Stimulated activated naive B cell treated with anti-CD40 and anti-IgM and Interleukin-4, amounts not matched to agents 10 μg/mL and 1 μg/mL and 100 μg/mL, for 72 hours (primary cell): ENCODE results near the gene THOC2.
"Not testable (repeated sequence)": the region's sequence is repeated elsewhere in the genome, so short reads cannot be mapped to it uniquely, and the experiment has no call there.

Source experiments
- ATAC-seq, 2 donors: fragments of 150-1000 bp; cut with Tn5 transposase; replicated peaks; 2 replicates each; pipeline ENCODE4 v1.10.0; 2021; ENCODE audit warnings: moderate library complexity in 1 of 2
- DNase-seq: peaks from one replicate; pipeline ENCODE4 v3.0.0; 2021
- H3K27ac Mint-ChIP-seq: one replicate; pipeline ENCODE4 v1.8.0; 2022; ENCODE audit warnings: mild to moderate bottlenecking, mixed read lengths
- H3K27me3 Mint-ChIP-seq, 2 donors: one replicate each; pipeline ENCODE4 v1.8.0; 2022; ENCODE audit warnings: mixed read lengths in 2 of 2
- H3K36me3 Mint-ChIP-seq, 2 donors: one replicate each; pipeline ENCODE4 v1.8.0; 2022; ENCODE audit warnings: mixed read lengths in 2 of 2, mild to moderate bottlenecking in 1 of 2
- H3K4me1 Mint-ChIP-seq, 2 donors: one replicate each; pipeline ENCODE4 v1.8.0; 2022; ENCODE audit warnings: mixed read lengths in 2 of 2, mild to moderate bottlenecking in 1 of 2
- H3K4me3 Mint-ChIP-seq, 2 donors: one replicate each; pipeline ENCODE4 v1.8.0; 2022; ENCODE audit warnings: mild to moderate bottlenecking in 2 of 2, mixed read lengths in 2 of 2, moderate library complexity in 1 of 2
- H3K9me3 Mint-ChIP-seq, 2 donors: one replicate each; pipeline ENCODE4 v1.8.0; 2022; ENCODE audit warnings: mixed read lengths in 2 of 2, mild to moderate bottlenecking in 1 of 2

The THOC2 gene

GRCh38 chrX:123743312-123743711, 10.5 kb upstream of the THOC2 start:
- DNase-seq (no peak), ATAC-seq (no peak)
- Mint-ChIP-seq H3K27ac (no peak overlapping the region), H3K36me3 (no peaks in the 10 kb centered on the region), H3K4me1 (no peaks in the 10 kb centered on the region), H3K27me3 (no peaks in the 10 kb centered on the region), H3K9me3 (no peaks in the 10 kb centered on the region), H3K4me3 (no peak overlapping the region)

DNA sequence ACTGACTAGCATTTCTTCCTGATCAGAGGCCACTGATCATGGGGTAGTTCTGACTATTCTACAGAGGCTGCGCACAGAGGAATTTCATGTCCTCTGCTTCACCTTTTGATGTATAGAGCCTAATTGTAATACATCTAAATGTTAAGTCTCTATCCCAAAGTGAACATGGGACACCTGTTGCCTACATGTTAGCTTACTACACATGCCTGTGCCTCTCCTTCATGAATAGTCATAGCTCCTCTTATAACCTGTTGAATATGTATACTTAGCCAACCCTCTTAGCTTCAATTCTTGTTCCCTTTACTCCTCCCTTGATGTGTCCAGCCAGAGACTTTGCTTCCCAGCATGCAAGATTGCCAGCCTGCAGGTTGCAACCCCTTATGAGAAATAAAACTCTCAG, 9.6 kb upstream of the THOC2 start:
- ATAC-seq: no peak
- Mint-ChIP-seq H3K4me3 (no peak overlapping the region), H3K27ac (peak overlapping the region; percentile 4), H3K36me3 (no peaks in the 10 kb centered on the region), H3K4me1 (no peaks in the 10 kb centered on the region), H3K27me3 (no peaks in the 10 kb centered on the region), H3K9me3 (no peaks in the 10 kb centered on the region)
- DNase-seq: no peak

DNA sequence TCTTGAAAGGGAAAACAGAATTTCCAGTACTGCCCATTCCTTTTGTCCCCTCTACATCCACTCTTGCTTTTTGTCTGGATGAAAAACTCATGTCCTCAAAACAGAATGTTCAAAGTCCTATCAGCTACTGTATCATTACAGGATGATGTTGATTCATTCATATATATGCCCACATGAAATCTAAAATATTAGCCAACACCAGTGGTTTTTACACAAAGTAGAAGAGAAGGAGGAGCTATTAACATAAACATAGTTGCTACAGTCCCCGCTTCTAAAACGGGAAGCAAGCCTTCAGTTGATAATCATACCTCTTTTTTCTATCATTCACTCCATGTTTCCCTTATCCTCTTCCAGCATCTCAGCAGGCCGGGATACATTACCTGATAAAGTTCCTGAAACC, 7.7 kb upstream of the THOC2 start:
- Mint-ChIP-seq H3K36me3 (no peaks in the 10 kb centered on the region), H3K4me3 (no peak overlapping the region), H3K27me3 (no peaks in the 10 kb centered on the region), H3K9me3 (no peaks in the 10 kb centered on the region), H3K27ac (no peak overlapping the region), H3K4me1 (no peaks in the 10 kb centered on the region)
- DNase-seq: no peak
- ATAC-seq: no peak

GRCh38 chrX:123740006-123740405, 7.2 kb upstream of the THOC2 start:
- H3K9me3 Mint-ChIP-seq: no peaks in the 10 kb centered on the region
- no peak overlapping the region for H3K4me3 Mint-ChIP-seq
- no peaks in the 10 kb centered on the region for H3K36me3 Mint-ChIP-seq
- H3K27ac Mint-ChIP-seq: no peak overlapping the region
- H3K4me1 Mint-ChIP-seq: no peaks in the 10 kb centered on the region
- H3K27me3 Mint-ChIP-seq: no peaks in the 10 kb centered on the region
- ATAC-seq (no peak), DNase-seq (no peak)

- Mint-ChIP-seq H3K36me3 (no peaks in the 10 kb centered on the region), H3K27me3 (no peaks in the 10 kb centered on the region), H3K27ac (no peak overlapping the region), H3K4me3 (no peak overlapping the region), H3K9me3 (no peaks in the 10 kb centered on the region), H3K4me1 (no peaks in the 10 kb centered on the region)
- DNase-seq (no peak), ATAC-seq (no peak)
Measured at GRCh38 chrX:123739474-123739873, 6.6 kb upstream of the THOC2 start.

GRCh38 chrX:123738378-123738940, 5.6 kb upstream of the THOC2 start:
- no peaks in the 10 kb centered on the region for H3K27me3 Mint-ChIP-seq
- no peak for DNase-seq
- no peaks in the 10 kb centered on the region for H3K36me3 Mint-ChIP-seq
- no peak overlapping the region for H3K4me3 Mint-ChIP-seq
- no peak overlapping the region for H3K27ac Mint-ChIP-seq
- ATAC-seq: no peak
- no peaks in the 10 kb centered on the region for H3K4me1 Mint-ChIP-seq
- H3K9me3 Mint-ChIP-seq: no peaks in the 10 kb centered on the region

- no peaks in the 10 kb centered on the region for H3K27me3 Mint-ChIP-seq
- H3K4me1 Mint-ChIP-seq: peaks cover 2 to 10% of the 10 kb centered on the region in 2 donors
- no peaks in the 10 kb centered on the region for H3K9me3 Mint-ChIP-seq
- no peak overlapping the region for H3K27ac Mint-ChIP-seq
- ATAC-seq: no peak
- no peak overlapping the region for H3K4me3 Mint-ChIP-seq
- H3K36me3 Mint-ChIP-seq: peaks cover 0 to 2% of the 10 kb centered on the region in 2 donors
- no peak for DNase-seq
Measured at GRCh38 chrX:123736333-123736921, 3.6 kb upstream of the THOC2 start.

DNA sequence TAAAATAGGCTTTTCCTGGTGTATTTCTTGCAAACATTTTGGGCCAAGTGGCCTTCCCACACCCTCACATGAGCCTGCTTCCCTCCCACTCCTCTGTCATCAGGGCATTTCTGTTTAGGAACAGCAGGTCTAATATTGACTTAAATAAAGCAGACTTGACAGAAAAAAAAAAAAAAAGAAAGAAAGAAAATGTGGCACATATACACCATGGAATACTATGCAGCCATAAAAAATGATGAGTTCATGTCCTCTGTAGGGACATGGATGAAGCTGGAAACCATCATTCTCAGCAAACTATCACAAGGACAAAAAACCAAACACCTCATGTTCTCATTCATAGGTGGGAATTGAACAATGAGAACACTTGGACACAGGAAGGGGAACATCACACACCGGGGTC, 2.3 kb upstream of the THOC2 start:
- not testable (repeated sequence) for ATAC-seq, H3K9me3 Mint-ChIP-seq, H3K27ac Mint-ChIP-seq, H3K27me3 Mint-ChIP-seq, H3K4me3 Mint-ChIP-seq, DNase-seq, H3K36me3 Mint-ChIP-seq
- H3K4me1 Mint-ChIP-seq: peaks cover 4 to 17% of the 10 kb centered on the region in 2 donors

DNA sequence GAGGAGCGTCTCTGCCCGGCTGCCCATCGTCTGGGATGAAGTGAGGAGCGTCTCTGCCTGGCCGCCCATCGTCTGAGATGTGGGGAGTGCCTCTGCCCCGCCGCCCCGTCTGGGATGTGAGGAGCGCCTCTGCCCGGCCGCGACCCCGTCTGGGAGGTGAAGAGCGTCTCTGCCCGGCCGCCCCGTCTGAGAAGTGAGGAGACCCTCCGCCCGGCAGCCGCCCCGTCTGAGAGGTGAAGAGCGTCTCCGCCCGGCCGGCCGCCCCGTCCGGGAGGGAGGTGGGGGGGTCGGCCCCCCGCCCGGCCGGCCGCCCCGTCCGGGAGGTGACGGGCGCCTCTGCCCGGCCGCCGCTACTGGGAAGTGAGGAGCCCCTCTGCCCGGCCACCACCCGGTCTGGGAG, 1.2 kb upstream of the THOC2 start:
- not testable (repeated sequence) for H3K4me3 Mint-ChIP-seq, H3K36me3 Mint-ChIP-seq, H3K27ac Mint-ChIP-seq, DNase-seq, H3K9me3 Mint-ChIP-seq, H3K27me3 Mint-ChIP-seq, ATAC-seq
- H3K4me1 Mint-ChIP-seq: peaks cover 5 to 17% of the 10 kb centered on the region in 2 donors

- Mint-ChIP-seq H3K36me3 (peaks cover 1 to 8% of the 10 kb centered on the region in 2 donors), H3K27me3 (no peaks in the 10 kb centered on the region), H3K9me3 (peaks cover 0 to 4% of the 10 kb centered on the region in 2 donors), H3K27ac (peak overlapping the region; percentile 90), H3K4me3 (peak overlapping the region; percentile 85 to 98), H3K4me1 (peaks cover 5 to 24% of the 10 kb centered on the region in 2 donors)
- ATAC-seq (peak in 1 of 2 donors; percentile 27), DNase-seq (peak; percentile 1)
Measured at GRCh38 chrX:123731987-123732669, 724 bp downstream of the THOC2 start.

- Mint-ChIP-seq H3K4me3 (peak overlapping the region; percentile 85 to 98), H3K27me3 (no peaks in the 10 kb centered on the region), H3K9me3 (peaks cover 0 to 4% of the 10 kb centered on the region in 2 donors), H3K27ac (no peak overlapping the region), H3K4me1 (peaks cover 5 to 24% of the 10 kb centered on the region in 2 donors), H3K36me3 (peaks cover 1 to 8% of the 10 kb centered on the region in 2 donors)
- no peak for DNase-seq
- no peak for ATAC-seq
Measured at GRCh38 chrX:123731258-123731986, 1.4 kb downstream of the THOC2 start.

- peaks cover 1 to 10% of the 10 kb centered on the region in 2 donors for H3K36me3 Mint-ChIP-seq
- no peak for DNase-seq
- peaks cover 5 to 24% of the 10 kb centered on the region in 2 donors for H3K4me1 Mint-ChIP-seq
- no peak overlapping the region for H3K4me3 Mint-ChIP-seq
- H3K27ac Mint-ChIP-seq: no peak overlapping the region
- ATAC-seq: no peak
- no peaks in the 10 kb centered on the region for H3K27me3 Mint-ChIP-seq
- H3K9me3 Mint-ChIP-seq: peaks cover 0 to 4% of the 10 kb centered on the region in 2 donors
Measured at GRCh38 chrX:123728554-123728953, 4.3 kb downstream of the THOC2 start.

GRCh38 chrX:123728016-123728415, 4.8 kb downstream of the THOC2 start:
- peaks cover 1 to 11% of the 10 kb centered on the region in 2 donors for H3K36me3 Mint-ChIP-seq
- no peak for DNase-seq
- no peak for ATAC-seq
- H3K27ac Mint-ChIP-seq: no peak overlapping the region
- peaks cover 0 to 4% of the 10 kb centered on the region in 2 donors for H3K9me3 Mint-ChIP-seq
- H3K4me1 Mint-ChIP-seq: peaks cover 4 to 20% of the 10 kb centered on the region in 2 donors
- peak overlapping the region in 1 of 2 donors; percentile 11 for H3K4me3 Mint-ChIP-seq
- H3K27me3 Mint-ChIP-seq: no peaks in the 10 kb centered on the region

GRCh38 chrX:123722193-123722592, 10.7 kb downstream of the THOC2 start:
- H3K27me3 Mint-ChIP-seq, H3K27ac Mint-ChIP-seq, H3K4me1 Mint-ChIP-seq, DNase-seq, ATAC-seq, H3K4me3 Mint-ChIP-seq, H3K9me3 Mint-ChIP-seq: not testable (repeated sequence)
- H3K36me3 Mint-ChIP-seq: peaks cover 9 to 16% of the 10 kb centered on the region in 2 donors
